GM18502 (cell line): ENCODE measurements around the gene CCDC71.

ENCODE experiments used
- ATAC-seq: cut with Tn5 transposase; IDR thresholded peaks from one replicate; pipeline ENCODE4 v1.9.1; 2021; ENCODE audit warnings: mild to moderate bottlenecking; ENCODE audit not compliant: unreplicated experiment, poor library complexity

Gene CCDC71

DNA sequence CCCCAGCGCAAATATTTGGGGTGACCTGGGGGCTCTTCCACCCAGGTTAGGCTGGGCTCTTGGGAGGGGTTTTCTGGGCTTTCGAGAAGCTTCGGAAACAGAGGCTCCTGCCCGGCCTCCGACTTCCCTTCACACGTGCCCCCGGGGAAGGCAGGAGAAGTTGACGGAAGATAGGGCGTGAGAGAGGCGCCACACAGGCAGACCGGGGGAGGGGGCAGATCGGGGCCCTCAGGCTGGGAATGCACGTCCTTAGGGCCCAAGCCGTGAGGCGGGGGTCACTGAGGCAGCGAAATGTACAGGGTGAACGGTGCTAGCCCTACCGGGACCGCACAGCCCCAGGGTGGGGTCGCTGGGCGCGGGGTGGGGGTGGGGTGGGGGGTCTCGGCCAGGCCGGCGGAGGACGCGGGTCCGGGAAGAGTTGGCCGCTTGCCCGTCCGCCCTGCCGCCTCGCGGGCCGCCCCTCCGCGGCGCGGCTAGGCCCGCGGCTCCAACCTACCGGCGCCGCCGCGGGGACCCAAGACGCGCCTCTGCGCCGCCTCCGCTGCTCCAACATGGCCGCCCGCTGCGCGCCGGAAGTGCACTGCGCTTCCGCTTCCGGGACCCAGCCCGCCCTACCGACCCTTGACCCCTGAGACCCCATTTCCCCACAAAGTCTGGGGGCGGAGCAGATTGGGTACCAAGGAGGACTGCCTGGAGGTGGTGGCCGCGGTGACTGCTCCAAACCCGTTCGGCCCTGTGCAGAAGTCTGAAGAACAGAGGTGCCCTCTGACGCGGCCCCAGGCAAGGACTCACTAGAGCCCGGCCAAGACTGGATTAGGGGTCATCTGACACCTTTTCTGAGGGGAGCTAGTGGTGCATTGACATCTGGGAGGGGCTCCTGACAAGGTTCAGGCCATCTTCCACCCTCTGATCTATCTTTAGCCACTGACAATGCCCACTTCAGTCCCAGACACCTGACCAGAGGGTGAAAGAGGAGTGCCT, at the start of gene CCDC71:
TSS of gene CCDC71 (minus strand) at position 561 of the 981 bp plus-strand sequence. CDS start 2,123 bp downstream, outside the sequence.
- ATAC-seq, result peak; percentile 72

DNA sequence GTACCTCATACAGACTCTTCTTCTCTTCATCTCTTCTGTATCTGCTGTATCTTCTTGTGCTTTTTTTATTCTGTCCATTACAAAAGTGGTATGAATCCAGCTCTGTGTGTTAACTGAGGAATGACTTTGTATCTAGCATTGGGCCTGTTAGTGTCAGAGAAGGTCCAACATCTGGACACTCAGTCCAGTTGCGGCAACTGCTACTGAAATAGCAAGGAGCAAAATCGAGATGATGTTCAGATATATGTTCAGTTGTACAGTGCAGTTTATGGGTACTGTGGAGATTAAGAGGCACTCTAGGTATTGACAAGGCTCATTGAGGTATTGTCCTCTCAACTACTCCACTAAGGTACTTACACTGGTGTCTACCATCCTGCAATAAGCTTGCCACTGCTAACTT, 47.9 kb upstream of the CCDC71 start:
- no peak for ATAC-seq

DNA sequence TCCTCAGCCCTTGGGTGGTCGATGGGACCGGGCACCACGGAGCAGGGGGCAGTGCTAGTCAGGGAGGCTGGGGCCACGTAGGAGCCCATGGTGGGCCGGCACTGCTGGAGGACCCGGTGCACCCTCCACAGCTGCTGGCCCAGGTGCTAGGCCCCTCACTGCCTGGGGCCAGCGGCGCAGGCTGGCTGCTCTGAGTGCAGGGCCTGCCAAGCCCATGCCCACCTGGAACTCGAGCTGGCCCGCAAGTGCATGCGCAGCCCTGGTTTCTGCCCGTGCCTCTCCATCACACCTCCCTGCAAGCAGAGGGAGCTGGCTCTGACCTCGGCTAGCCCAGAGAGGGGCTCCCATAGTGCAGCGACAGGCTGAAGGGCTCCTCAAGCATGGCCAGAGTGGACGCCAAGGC, 47.4 kb upstream of the CCDC71 start:
- ATAC-seq, result no peak

- ATAC-seq, result no peak
Measured at GRCh38 chr3:49199900-49200281, 33.8 kb upstream of the CCDC71 start.

GRCh38 chr3:49199239-49199899, 33.2 kb upstream of the CCDC71 start:
- ATAC-seq, result no peak

DNA sequence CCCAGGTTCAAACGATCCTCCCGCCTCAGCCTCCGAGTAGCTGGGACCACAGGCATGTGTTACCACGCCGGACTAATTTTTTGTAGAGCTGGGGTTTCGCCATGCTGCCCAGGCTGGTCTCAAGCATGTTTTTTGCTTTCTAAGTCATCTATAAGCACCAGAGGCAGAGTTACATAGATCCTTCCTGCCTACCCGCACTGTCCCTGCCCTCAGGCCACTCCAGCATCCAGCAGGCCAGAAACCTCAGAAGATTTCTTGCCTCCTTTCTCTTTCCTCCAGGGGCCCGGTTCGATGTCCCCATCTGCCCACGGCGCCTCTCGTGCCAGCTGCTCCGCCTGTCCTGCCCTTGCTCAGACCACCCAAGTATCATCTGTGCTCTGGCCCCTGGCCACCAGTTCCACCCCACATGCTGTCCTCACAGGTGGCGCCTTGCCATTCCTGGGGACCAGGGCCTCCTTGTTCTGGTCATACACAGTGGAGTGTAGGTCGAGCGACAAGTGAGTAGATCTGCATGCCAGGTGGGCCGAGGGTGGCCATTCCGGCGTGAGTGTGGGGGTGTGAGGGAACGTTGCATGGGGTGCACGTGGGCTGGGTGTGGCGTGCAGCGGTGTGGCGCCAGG, 32.6 kb upstream of the CCDC71 start:
- no peak for ATAC-seq

DNA sequence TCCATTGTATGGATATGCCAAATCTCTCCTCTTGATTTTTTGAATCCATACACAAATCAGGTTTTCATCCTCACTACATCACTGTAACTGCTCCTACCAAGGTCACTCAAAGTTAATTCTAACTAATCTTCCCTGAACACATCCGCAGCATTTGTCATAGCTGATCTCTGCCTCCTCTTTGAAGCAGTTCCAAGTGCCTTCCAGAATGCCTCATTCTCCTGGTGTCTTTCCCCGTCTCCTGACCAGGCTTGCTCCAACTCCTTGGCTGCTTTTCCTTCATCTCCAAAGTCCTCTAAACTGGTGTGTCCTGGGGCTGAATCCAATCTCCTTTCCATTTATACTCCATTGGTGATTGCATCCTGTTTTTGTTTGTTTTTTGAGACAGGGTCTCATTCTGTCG, 32.0 kb upstream of the CCDC71 start:
- ATAC-seq, result no peak

GRCh38 chr3:49191741-49192140, 25.6 kb upstream of the CCDC71 start:
- no peak for ATAC-seq

- ATAC-seq, result no peak
Measured at GRCh38 chr3:49183873-49184272, 17.7 kb upstream of the CCDC71 start.

DNA sequence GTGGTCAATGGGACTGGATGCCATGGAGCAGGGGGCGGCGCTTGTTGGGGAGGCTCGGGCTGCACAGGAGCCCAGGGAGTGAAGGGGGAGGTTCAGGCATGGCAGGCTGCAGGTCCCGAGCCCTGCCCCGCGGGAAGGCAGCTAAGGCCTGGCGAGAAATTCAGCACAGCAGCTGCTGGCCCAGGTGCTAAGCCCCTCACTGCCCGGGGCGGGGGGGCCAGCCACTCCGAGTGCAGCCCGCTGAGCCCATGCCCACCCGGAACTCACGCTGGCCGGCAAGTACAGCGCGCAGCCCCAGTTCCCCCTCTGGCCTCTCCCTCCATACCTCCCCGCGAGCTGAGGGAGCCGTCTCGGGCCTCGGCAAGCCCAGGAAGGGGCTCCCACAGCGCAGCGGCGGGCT, 16.6 kb upstream of the CCDC71 start:
- no peak for ATAC-seq

DNA sequence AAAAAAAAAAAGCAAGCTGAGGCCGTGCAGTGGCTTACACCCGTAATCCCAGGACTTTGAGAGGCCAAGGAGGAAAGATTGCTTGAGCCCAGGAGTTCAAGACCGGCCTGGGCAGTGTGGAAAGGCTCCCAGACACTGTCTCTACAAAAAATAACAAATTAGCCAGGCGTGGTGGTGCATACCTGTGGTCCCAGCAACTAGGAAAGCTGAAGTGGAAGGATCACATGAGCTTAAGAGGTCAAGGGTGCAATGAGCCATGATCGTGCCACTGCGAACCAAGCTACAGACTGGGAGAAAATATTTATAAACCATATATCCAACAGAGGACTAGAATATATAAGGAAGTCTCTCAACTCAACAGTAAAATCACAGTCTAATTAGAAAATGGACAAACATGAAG, 15.2 kb upstream of the CCDC71 start:
- no peak for ATAC-seq

GRCh38 chr3:49180116-49180515, 14.0 kb upstream of the CCDC71 start:
- ATAC-seq, result no peak

GRCh38 chr3:49177073-49177472, 10.9 kb upstream of the CCDC71 start:
- no peak for ATAC-seq

DNA sequence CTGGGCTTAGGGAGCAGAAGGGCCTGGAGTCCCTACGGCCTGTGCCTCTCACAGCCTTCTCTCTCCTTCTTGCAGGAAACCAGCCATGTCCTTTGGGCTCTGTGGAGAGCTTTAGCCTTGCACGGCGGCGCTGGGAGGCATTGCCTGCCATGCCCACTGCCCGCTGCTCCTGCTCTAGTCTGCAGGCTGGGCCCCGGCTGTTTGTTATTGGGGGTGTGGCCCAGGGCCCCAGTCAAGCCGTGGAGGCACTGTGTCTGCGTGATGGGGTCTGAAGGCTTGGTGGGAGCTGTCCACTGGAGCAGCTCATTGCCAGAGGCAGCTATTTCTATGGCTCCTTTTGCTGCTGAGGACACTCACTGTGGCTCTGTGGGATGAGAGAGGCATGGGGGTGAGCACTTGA, 9.4 kb upstream of the CCDC71 start:
- no peak for ATAC-seq

DNA sequence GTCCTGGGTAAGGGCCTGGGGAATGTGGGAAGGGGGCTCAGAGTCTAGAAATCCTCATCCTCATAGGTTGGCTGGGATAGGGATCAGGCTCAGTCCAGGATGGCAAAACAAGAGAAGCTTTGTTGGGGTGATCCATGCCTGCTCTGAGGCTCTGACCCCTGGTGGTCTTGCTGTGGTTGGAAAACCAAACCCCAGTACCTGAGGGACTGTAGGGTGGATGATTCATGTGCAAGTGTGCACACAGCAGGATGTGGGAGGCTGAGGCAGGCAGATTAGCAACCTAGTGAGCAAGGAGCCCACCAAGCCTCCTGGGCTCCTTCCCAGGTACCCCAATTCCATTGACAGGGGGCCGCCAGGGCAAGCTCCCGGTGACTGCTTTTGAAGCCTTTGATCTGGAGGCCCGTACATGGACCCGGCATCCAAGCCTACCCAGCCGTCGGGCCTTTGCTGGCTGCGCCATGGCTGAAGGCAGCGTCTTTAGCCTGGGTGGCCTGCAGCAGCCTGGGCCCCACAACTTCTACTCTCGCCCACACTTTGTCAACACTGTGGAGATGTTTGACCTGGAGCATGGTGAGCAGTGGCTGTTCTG, 8.4 kb upstream of the CCDC71 start:
- no peak for ATAC-seq

GRCh38 chr3:49173792-49174170, 7.7 kb upstream of the CCDC71 start:
- no peak for ATAC-seq

GRCh38 chr3:49173116-49173791, 7.1 kb upstream of the CCDC71 start:
- ATAC-seq, result no peak

DNA sequence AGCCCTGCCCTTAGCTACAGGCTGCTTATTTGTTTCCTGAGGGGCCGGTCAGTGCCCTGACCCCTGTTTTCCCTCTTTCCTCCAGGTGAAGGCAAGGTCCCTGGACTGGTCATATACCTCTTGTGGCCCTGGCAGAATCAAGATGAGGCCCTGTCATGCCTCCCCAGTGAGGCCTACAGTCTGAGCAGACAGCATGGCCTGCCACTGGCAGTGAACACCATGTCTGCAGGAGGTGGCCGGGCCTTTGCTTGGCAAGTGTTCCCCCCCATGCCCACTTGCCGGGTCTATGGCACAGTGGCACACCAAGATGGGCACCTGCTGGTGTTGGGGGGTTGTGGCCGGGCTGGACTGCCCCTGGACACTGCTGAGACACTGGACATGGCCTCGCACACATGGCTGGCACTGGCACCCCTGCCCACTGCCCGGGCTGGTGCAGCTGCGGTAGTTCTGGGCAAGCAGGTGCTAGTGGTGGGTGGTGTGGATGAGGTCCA, 6.5 kb upstream of the CCDC71 start:
- no peak for ATAC-seq

- ATAC-seq, result no peak
Measured at GRCh38 chr3:49171775-49172500, 5.8 kb upstream of the CCDC71 start.
